Ectodermal cell (in vitro differentiated cells): ENCODE results near the gene MPEG1.

Experiments used
- H3K27ac ChIP-seq: 2 replicates; pipeline ENCODE4 v1.7.0; 2013; ENCODE audit warnings: mild to moderate bottlenecking, low read depth, low read length; ENCODE audit not compliant: insufficient read depth, poor library complexity, severe bottlenecking
- H3K27me3 ChIP-seq: 2 replicates; pipeline ENCODE4 v1.7.0; 2013; ENCODE audit warnings: mild to moderate bottlenecking, low read length; ENCODE audit not compliant: insufficient read depth, control insufficient read depth, poor library complexity, severe bottlenecking
- H3K36me3 ChIP-seq: one replicate; pipeline ENCODE4 v1.7.0; 2013; ENCODE audit warnings: low read length; ENCODE audit not compliant: control insufficient read depth, insufficient read depth
- H3K4me1 ChIP-seq: one replicate; pipeline ENCODE4 v1.7.0; 2013; ENCODE audit warnings: low read length; ENCODE audit not compliant: control insufficient read depth, insufficient read depth
- H3K4me3 ChIP-seq: 2 replicates; pipeline ENCODE4 v1.7.0; 2013; ENCODE audit warnings: low read depth, low read length, control low read depth; ENCODE audit not compliant: insufficient read depth
- H3K9me3 ChIP-seq: 2 replicates; pipeline ENCODE4 v1.7.0; 2013; ENCODE audit warnings: mild to moderate bottlenecking, low read length, moderate library complexity; ENCODE audit not compliant: control insufficient read depth
- WGBS, 2 experiments: methylation state at CpG; one replicate each; pipeline ENCODE4 v1.1.7; 2013; ENCODE audit warnings: missing lambda C conversion rate in 2 of 2; 5-methylcytosine and 5-hydroxymethylcytosine counted together

Gene MPEG1

DNA sequence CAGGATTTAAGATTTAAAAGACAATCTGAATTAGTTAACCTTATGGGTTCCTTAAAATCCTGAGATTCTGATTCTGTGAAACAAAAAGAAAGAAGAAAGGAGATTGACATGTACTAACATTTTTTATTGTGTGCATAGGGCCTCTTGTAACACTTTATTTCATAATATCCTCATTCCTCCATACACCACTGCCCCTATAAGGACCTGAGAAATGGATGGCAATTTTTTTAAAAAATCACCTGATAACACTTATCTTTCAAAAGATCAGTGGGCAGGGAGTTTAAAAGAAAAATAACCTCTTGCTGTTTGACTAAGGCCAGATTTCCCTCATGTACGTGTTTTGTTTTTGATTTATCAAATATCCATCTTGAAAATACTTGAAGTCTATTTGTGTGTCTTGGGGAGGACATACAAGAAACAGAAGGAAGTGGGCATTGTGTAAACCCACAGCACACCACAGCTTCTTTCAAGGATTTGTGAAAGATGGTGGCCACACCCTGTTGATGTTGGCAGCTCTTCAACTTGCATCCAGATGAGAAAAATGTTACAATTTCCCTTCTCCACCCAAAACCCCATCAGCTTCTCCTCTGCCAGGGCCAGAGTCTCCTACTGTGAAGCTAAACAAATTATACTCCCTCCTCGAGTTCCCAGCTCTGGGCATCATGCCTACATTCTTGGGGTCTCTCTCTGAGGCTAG lies 35.0 kb upstream of the MPEG1 start:
- Histone ChIP-seq H3K4me1 (no peaks in the 10 kb centered on the region), H3K36me3 (no peaks in the 10 kb centered on the region), H3K9me3 (no peaks in the 10 kb centered on the region), H3K27ac (no peak overlapping the region), H3K4me3 (no peak overlapping the region), H3K27me3 (no peaks in the 10 kb centered on the region)
- 73% methylated on average over 2 of the region's 2 CpGs; no CpG with 5 or more reads in 1 of the 2 experiments for WGBS, 2 experiments

DNA sequence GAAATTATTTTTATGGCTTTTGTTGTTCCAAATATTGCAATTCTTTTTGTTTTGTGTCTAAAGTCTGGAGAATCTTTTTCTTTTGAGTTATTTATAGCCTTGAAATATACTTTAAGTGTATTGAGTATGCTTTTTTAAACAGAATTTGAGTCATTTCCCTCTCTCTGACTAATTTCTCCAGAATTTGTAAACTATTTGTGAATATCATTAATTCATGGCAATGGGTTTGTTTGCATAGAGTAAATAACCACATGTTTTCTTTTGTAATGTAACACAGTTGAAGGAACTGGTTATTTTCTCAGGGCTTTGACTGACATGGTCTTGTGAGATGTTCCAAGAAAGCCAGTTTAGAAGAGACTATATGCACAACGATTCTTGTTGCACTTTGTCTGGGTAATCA lies 30.9 kb upstream of the MPEG1 start:
- 69 to 84% methylated on average over 1 of the region's 1 CpG for WGBS, 2 experiments

DNA sequence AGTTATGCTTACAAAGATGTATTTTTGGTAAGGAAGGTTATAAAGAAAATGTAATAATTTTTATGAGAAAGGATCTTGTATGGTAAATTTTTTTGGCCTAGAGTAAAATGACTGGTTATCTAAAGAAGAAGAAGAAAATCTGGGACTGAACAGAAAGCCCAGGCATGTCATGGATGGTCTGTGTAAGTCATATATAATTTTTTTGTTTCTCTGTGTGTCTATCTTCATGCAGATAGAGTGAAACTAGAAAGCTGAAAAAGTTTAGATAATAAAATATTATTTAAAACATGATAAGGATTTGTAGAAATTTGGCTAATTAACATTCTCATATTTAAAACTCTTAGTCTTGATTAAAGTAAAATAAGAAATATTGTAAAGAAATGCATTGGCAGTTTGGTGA lies 27.6 kb upstream of the MPEG1 start:
- H3K36me3 ChIP-seq: no peaks in the 10 kb centered on the region
- H3K4me1 ChIP-seq: no peaks in the 10 kb centered on the region
- no peaks in the 10 kb centered on the region for H3K9me3 ChIP-seq
- H3K4me3 ChIP-seq: no peak overlapping the region
- H3K27ac ChIP-seq: no peak overlapping the region
- H3K27me3 ChIP-seq: no peaks in the 10 kb centered on the region

More for the DNA sequence above, 30.9 kb upstream of the MPEG1 start:
- no peaks in the 10 kb centered on the region for H3K4me1 ChIP-seq
- H3K4me3 ChIP-seq: no peak overlapping the region
- no peaks in the 10 kb centered on the region for H3K27me3 ChIP-seq
- H3K9me3 ChIP-seq: no peaks in the 10 kb centered on the region
- no peak overlapping the region for H3K27ac ChIP-seq
- no peaks in the 10 kb centered on the region for H3K36me3 ChIP-seq

DNA sequence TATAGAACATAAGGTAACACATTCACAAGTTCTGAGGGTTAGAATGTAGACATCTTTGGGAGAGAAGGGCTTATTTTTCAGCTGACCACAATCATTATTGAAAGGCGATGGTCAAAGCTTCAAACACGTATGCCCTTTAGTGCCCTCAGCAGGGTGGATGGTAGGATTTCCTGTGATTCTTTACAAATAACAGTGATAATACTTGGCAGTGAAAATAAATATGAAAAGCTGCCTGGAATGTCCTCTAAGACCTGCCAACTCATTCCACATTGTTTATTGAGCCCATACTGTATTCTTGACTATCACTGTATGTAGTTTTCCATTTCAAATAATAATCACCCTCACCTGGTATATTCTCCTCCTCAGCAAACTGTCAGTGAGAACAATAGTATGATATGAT lies 13.7 kb upstream of the MPEG1 start:
- Histone ChIP-seq H3K27ac (no peak overlapping the region), H3K4me1 (no peaks in the 10 kb centered on the region), H3K9me3 (peaks cover 2% of the 10 kb centered on the region), H3K36me3 (no peaks in the 10 kb centered on the region), H3K4me3 (no peak overlapping the region), H3K27me3 (no peaks in the 10 kb centered on the region)
- 79 to 86% methylated on average over 2 of the region's 2 CpGs for WGBS, 2 experiments

DNA sequence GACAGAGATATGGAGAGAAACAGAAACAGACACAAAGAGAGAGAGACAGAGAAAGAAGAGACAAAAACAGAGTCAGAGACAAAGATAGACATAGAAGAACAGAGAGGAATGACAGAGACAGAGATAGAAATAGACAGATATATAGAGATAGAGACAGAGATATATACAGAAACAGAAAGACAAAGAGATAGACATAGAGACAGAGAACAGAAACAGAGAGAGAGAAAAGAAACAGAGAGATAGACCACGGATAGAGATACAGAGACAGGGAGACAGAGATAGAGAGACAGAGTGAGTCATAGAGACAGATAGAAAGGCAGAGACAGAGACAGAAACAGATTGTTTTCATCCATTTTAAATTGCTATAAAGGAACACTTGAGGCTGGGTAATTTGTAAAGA lies 12.3 kb upstream of the MPEG1 start:
- Histone ChIP-seq H3K4me3 (no peak overlapping the region), H3K36me3 (no peaks in the 10 kb centered on the region), H3K27me3 (no peaks in the 10 kb centered on the region), H3K4me1 (no peaks in the 10 kb centered on the region), H3K9me3 (no peaks in the 10 kb centered on the region), H3K27ac (no peak overlapping the region)
- WGBS, 2 experiments: 79 to 89% methylated on average over 1 of the region's 1 CpG

DNA sequence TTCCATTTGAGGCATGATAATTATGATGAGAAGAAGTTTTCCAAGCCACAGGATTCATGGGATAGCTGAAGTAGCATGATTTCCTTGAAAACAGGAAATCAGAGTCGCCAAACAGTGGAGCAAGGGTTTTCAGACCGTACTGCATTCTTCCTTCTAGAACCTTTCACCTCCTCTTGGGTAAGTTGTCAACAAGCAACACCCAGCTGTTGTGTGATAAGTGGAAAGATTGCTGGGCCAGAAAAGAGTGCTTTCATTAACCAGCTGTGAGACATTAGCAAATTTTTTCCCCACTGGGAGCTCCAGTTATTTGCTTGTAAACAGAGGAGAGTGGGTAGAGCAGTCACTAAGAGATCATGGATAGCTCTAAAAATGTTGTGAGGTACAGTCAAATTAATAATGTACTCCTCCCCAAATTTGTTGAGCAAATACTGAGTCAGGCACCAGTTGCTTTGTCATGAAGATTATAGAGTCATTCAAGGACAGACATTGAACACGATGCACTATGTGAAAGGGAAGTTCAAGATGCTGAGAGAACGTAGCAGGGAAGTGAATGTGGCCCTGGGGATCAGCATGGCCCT lies 11.7 kb upstream of the MPEG1 start:
- no peaks in the 10 kb centered on the region for H3K36me3 ChIP-seq
- no peaks in the 10 kb centered on the region for H3K27me3 ChIP-seq
- no peak overlapping the region for H3K27ac ChIP-seq
- H3K4me1 ChIP-seq: no peaks in the 10 kb centered on the region
- H3K4me3 ChIP-seq: no peak overlapping the region
- H3K9me3 ChIP-seq: no peaks in the 10 kb centered on the region
- WGBS, 2 experiments: 86 to 90% methylated on average over 4 of the region's 4 CpGs

DNA sequence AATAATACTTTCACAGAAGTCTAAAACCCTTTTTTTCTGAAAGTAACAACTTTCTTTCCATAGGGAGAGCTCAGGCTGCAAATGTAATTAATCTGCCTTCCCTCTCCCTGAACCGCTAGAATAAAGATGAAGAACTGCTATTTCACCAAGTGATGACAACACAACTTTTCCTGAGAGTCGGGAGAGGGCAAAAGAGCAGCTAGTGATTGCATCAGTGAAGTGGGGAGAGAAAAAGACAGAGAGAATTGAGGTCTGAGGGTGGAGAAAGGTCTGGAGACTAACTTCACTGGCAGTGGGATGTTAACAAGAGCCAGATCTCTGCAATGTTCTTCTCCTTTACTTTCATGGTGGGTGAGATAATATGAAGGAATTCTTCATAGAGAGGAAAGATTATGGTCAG lies 10.9 kb upstream of the MPEG1 start:
- Histone ChIP-seq H3K27ac (no peak overlapping the region), H3K9me3 (no peaks in the 10 kb centered on the region), H3K4me3 (no peak overlapping the region), H3K4me1 (no peaks in the 10 kb centered on the region), H3K27me3 (no peaks in the 10 kb centered on the region), H3K36me3 (no peaks in the 10 kb centered on the region)
- WGBS, 2 experiments: 87 to 92% methylated on average over 1 to 2 of the region's 2 CpGs

DNA sequence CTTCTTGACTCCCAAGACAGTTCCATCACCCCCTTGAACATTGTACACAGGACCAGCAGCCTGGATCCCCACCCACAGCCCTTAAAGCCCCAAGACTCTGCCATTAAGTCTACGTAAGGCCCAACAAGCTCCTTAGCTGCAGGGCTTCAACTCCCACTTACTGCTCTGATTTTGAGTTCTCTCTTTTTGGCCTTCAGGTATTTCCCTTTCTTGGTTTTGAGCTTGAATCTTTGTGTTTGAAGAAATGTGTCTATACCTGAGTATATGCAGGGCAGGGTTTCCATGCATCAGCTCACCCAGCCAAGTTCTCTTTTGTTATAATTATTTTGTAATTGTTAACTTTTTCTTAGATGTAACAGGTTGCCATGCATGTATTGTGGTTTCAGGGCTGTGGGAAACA lies 10.4 kb upstream of the MPEG1 start:
- H3K4me3 ChIP-seq: no peak overlapping the region
- no peak overlapping the region for H3K27ac ChIP-seq
- H3K36me3 ChIP-seq: no peaks in the 10 kb centered on the region
- H3K27me3 ChIP-seq: no peaks in the 10 kb centered on the region
- no peaks in the 10 kb centered on the region for H3K4me1 ChIP-seq
- WGBS, 2 experiments: 89 to 98% methylated on average over 1 of the region's 1 CpG
- no peaks in the 10 kb centered on the region for H3K9me3 ChIP-seq

DNA sequence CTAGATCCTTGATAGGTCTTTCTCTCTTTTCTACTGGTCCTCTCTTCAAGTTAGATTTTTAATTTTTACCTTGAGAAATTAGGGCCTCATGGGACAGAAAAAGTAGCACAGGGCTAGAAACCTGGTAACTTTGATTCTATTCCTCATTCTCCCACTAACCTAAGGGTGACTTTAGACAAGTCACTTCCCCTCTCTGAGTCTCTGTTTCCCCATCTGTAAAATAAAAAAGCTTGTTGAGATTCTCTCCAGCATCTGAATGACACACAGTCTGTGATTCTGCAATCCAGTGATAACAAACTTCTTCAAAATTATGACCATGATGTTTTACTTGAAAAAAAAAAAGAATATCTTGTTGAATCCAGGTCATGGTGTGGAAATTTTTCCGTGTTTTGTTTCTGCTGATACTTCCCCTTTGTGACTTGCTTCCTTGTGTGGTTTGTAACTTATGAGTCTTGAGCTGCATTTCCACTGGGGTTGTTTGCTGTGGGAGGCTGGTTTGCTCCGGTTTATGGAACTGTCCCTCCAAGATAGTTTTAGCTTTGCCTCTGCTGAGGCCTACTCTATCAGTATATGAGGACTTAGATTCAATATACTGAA lies 9.8 kb upstream of the MPEG1 start:
- Histone ChIP-seq H3K27ac (no peak overlapping the region), H3K9me3 (no peaks in the 10 kb centered on the region), H3K4me1 (no peaks in the 10 kb centered on the region), H3K27me3 (no peaks in the 10 kb centered on the region), H3K36me3 (no peaks in the 10 kb centered on the region), H3K4me3 (no peak overlapping the region)
- WGBS, 2 experiments: 85 to 93% methylated on average over 1 to 2 of the region's 2 CpGs

DNA sequence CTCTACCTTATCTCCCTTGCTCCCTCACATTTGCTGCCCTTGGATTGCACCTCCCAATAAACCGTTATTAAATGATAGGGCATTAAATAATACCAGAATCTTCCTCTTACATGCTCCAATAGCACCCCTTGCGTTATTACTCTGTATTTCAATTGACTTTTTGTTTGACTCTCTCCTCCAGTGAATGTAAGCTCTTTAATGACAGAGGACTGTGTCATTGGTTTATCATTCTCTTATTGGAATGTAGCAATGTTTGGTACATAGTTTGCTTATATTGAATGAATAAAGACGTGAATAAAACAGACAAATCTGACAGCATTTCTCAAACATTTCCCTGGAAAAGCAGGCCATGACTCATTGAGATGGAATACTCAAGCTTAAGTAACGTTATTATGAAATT lies 8.7 kb upstream of the MPEG1 start:
- WGBS, 2 experiments: 81 to 93% methylated on average over 3 of the region's 4 CpGs
- H3K27ac ChIP-seq: no peak overlapping the region
- H3K27me3 ChIP-seq: no peaks in the 10 kb centered on the region
- no peaks in the 10 kb centered on the region for H3K4me1 ChIP-seq
- H3K36me3 ChIP-seq: no peaks in the 10 kb centered on the region
- H3K4me3 ChIP-seq: no peak overlapping the region
- H3K9me3 ChIP-seq: no peaks in the 10 kb centered on the region
